Measurements from ENCODE around the gene GCGR. TPM values are rescaled to one million over a fixed set of nuclear protein-coding genes. Genes with fewer than 3 reads are reported as not detected.
A peak's percentile ranks its signal among the peaks of the same experiment; 100 is the strongest.

The GCGR gene
- polyA plus RNA-seq, 2 of the 4 experiments (the other 2 are of a cell fraction), result 0.19 to 0.45 TPM

GRCh38 chr17:81813371-81813684, 9.4 kb downstream of the GCGR start:
- WGBS (ENCODE audit: missing lambda C conversion rate), result 79% methylated on average over 14 of the region's 15 CpGs
- FAIRE-seq, result no peak
- Histone ChIP-seq H3K4me3 (no peak overlapping the region), H3K4me1 (peaks cover 32% of the 10 kb centered on the region), H3K27ac (no peak overlapping the region), H3K9me3 (no peaks in the 10 kb centered on the region), H3K4me2 (no peak overlapping the region)
- CTCF ChIA-PET, result interaction anchor here (1.0 to 4.9 kb wide), 7 partner anchors 9 to 83 kb away, joined by 3 to 24 read pairs (median 3); no protein-coding TSS in a partner anchor
- POLR2A ChIA-PET, result no interaction called here
- DNase-seq (ENCODE audit: low read depth in 1 of 2, low spot score in 1 of 2), result no peak
- TF ChIP-seq MYC (IDR thresholded peaks at IDR 0.05; ENCODE audit: borderline replicate concordance, low read length) (no peak), MAX (IDR thresholded peaks at IDR 0.05) (no peak), ATOH8 (CRISPR knock-in tag; IDR thresholded peaks at IDR 0.05; ENCODE audit: low read depth) (no peak), ESRRA (IDR thresholded peaks at IDR 0.05; ENCODE audit: borderline replicate concordance, low read length) (no peak), EHF (CRISPR knock-in tag; IDR thresholded peaks at IDR 0.05) (no peak), FOXS1 (CRISPR knock-in tag; IDR thresholded peaks at IDR 0.05) (no peak), SREBF2 (IDR thresholded peaks at IDR 0.05) (no peak)
- ATAC-seq, result no peak

- 89% methylated on average over 38 of the region's 41 CpGs for WGBS (ENCODE audit: missing lambda C conversion rate)
- no peak for TF ChIP-seq POLR2A (IDR thresholded peaks at IDR 0.05; ENCODE audit: low read length)
- TF ChIP-seq HEYL (CRISPR knock-in tag; IDR thresholded peaks at IDR 0.05), result no peak
- no peak for TF ChIP-seq HOXB13 (CRISPR knock-in tag; IDR thresholded peaks at IDR 0.05; ENCODE audit: low read depth)
- TF ChIP-seq NFE2L2 (conservative IDR thresholded peaks at IDR 0.05; ENCODE audit: low read length), result no peak
- no peak for TF ChIP-seq CEBPB (IDR thresholded peaks at IDR 0.05)
- no peak for TF ChIP-seq HOXA7 (CRISPR knock-in tag; IDR thresholded peaks at IDR 0.05)
- TF ChIP-seq MAFK (IDR thresholded peaks at IDR 0.05; ENCODE audit: partially characterized antibody), result no peak
- TF ChIP-seq TFCP2L1 (CRISPR knock-in tag; IDR thresholded peaks at IDR 0.05), result no peak
- no peak for TF ChIP-seq BHLHE40 (IDR thresholded peaks at IDR 0.05; ENCODE audit: low read depth, low read length)
- Histone ChIP-seq H3K9me3 (no peaks in the 10 kb centered on the region), H3K4me3 (no peak overlapping the region), H3K27ac (no peak overlapping the region), H3K4me2 (no peak overlapping the region), H3K4me1 (peaks cover 32% of the 10 kb centered on the region)
- FAIRE-seq (no peak), DNase-seq (ENCODE audit: low read depth in 1 of 2, low spot score in 1 of 2) (no peak), ATAC-seq (no peak)
- CTCF ChIA-PET, result interaction anchor here (0.6 to 4.9 kb wide), 8 partner anchors 9 to 81 kb away, joined by 3 to 24 read pairs (median 4); no protein-coding TSS in a partner anchor
- POLR2A ChIA-PET, result no interaction called here
Observed at GRCh38 chr17:81813861-81814683, 10.1 kb downstream of the GCGR start.

- H3K27ac ChIP-seq, result peak overlapping the region; percentile 19 to 67; a peak in 3 of 6 replicates
- H3K9me3 ChIP-seq, result no peaks in the 10 kb centered on the region
- no peak for DNase-seq (ENCODE audit: low read depth in 1 of 2, low spot score in 1 of 2)
- 42% methylated on average over 17 of the region's 24 CpGs for WGBS (ENCODE audit: missing lambda C conversion rate)
- H3K4me3 ChIP-seq, result no peak overlapping the region
- POLR2A ChIA-PET, result no interaction called here
- H3K4me1 ChIP-seq, result peaks cover 32% of the 10 kb centered on the region
- ATAC-seq, result peak; percentile 14 to 37; a peak in 4 of 6 replicates
- no peak for FAIRE-seq
- CTCF ChIA-PET, result interaction anchor here (0.8 to 4.9 kb wide), 6 partner anchors 8 to 82 kb away, joined by 3 to 24 read pairs (median 8); no protein-coding TSS in a partner anchor
- H3K4me2 ChIP-seq, result peak overlapping the region; percentile 6; the same call in 2 of the 3 replicates
- TF ChIP-seq HDAC2 (IDR thresholded peaks at IDR 0.05), result no peak
- TF ChIP-seq CTCF (IDR thresholded peaks at IDR 0.05), result no peak
- TF ChIP-seq MAX (IDR thresholded peaks at IDR 0.05), result no peak
- TF ChIP-seq ESRRA (IDR thresholded peaks at IDR 0.05; ENCODE audit: borderline replicate concordance, low read length), result no peak
- TF ChIP-seq CBX2 (IDR thresholded peaks at IDR 0.05; ENCODE audit: borderline replicate concordance, low read depth), result no peak
- no peak for TF ChIP-seq NPAS2 (CRISPR knock-in tag; IDR thresholded peaks at IDR 0.05; ENCODE audit: borderline replicate concordance)
- no peak for TF ChIP-seq POLR2AphosphoS2 (conservative IDR thresholded peaks at IDR 0.05; ENCODE audit: low read length)
- no peak for TF ChIP-seq HES2 (IDR thresholded peaks at IDR 0.05)
- TF ChIP-seq E2F6 (IDR thresholded peaks at IDR 0.05; ENCODE audit: borderline replicate concordance, low read depth), result no peak
- TF ChIP-seq EHF (CRISPR knock-in tag; IDR thresholded peaks at IDR 0.05), result no peak
- TF ChIP-seq PHF8 (IDR thresholded peaks at IDR 0.05; ENCODE audit: borderline replicate concordance, low read depth), result no peak
Observed at GRCh38 chr17:81814748-81815645, 11.0 kb downstream of the GCGR start.
